B cell (primary cell): ENCODE data around the gene FZD10.

Source experiments
- CTCF ChIP-seq: fragments of 200-600 bp; IDR thresholded peaks from one replicate; pipeline ENCODE4 v1.8.0; 2022; ENCODE audit warnings: antibody characterized with exemption, mild to moderate bottlenecking
- EZH2 ChIP-seq: IDR thresholded peaks from 2 replicates; pipeline ENCODE4 v1.6.1; 2012; ENCODE audit warnings: borderline replicate concordance, low read depth, mild to moderate bottlenecking, moderate library complexity, low read length; ENCODE audit not compliant: insufficient read depth, poor library complexity, severe bottlenecking

- TF ChIP-seq CTCF (no peak), EZH2 (no peak)
These were observed 7.0 kb downstream of the FZD10 start for GRCh38 chr12:130169256-130169655.
